ENCODE measurements around the gene CZIB.

The CZIB gene

GRCh38 chr1:53174971-53175913 lies 45.2 kb downstream of the CZIB start:
- H3K4me3 ChIP-seq (ENCODE audit: low read depth, low read length): no peak overlapping the region
- POLR2A ChIA-PET: no interaction called here
- no peak for DNase-seq (ENCODE audit: low read depth, low spot score)
- CTCF ChIA-PET: interaction anchor here (0.8 to 4.0 kb wide), 6 partner anchors 10 to 274 kb away, joined by 3 to 30 read pairs (median 4); partner anchors contain the start of gene ECHDC2
- no peak for TF ChIP-seq CTCF (IDR thresholded peaks at IDR 0.05; ENCODE audit: insufficient read depth, low read length, missing control alignments)

- TF ChIP-seq CTCF (IDR thresholded peaks at IDR 0.05; ENCODE audit: insufficient read depth, low read length, missing control alignments): no peak
- POLR2A ChIA-PET: no interaction called here
- CTCF ChIA-PET: interaction anchor here (0.6 to 4.2 kb wide), 6 partner anchors 9 to 436 kb away, joined by 3 to 28 read pairs (median 4); no protein-coding TSS in a partner anchor
- DNase-seq (ENCODE audit: low read depth, low spot score): no peak
- no peak overlapping the region for H3K4me3 ChIP-seq (ENCODE audit: low read depth, low read length)
Observed at GRCh38 chr1:53172426-53173128, 47.9 kb downstream of the CZIB start.

- no peak for DNase-seq (ENCODE audit: low read depth, low spot score)
- no peak overlapping the region for H3K4me3 ChIP-seq (ENCODE audit: low read depth, low read length)
- TF ChIP-seq CTCF (IDR thresholded peaks at IDR 0.05; ENCODE audit: insufficient read depth, low read length, missing control alignments): no peak
- CTCF ChIA-PET: interaction anchor here (2.9 kb wide), 1 partner anchor 14 kb away, joined by 12 read pairs; no protein-coding TSS in a partner anchor
- POLR2A ChIA-PET: interaction anchor here (0.9 kb wide), 1 partner anchor 15 kb away, joined by 3 read pairs; no protein-coding TSS in a partner anchor
Observed at GRCh38 chr1:53166912-53167311, 53.5 kb downstream of the CZIB start.

- ChIA-PET CTCF (interaction anchor here (1.2 to 2.9 kb wide), 3 partner anchors 13 to 16 kb away, joined by 3 to 12 read pairs (median 8); no protein-coding TSS in a partner anchor), POLR2A (interaction anchor here (0.9 kb wide), 1 partner anchor 15 kb away, joined by 3 read pairs; no protein-coding TSS in a partner anchor)
- no peak for TF ChIP-seq CTCF (IDR thresholded peaks at IDR 0.05; ENCODE audit: insufficient read depth, low read length, missing control alignments)
- DNase-seq (ENCODE audit: low read depth, low spot score): no peak
- no peak overlapping the region for H3K4me3 ChIP-seq (ENCODE audit: low read depth, low read length)
Observed at GRCh38 chr1:53166366-53166765, 54.1 kb downstream of the CZIB start.

GRCh38 chr1:53165408-53165961 lies 54.9 kb downstream of the CZIB start:
- H3K4me3 ChIP-seq (ENCODE audit: low read depth, low read length): no peak overlapping the region
- ChIA-PET POLR2A (no interaction called here), CTCF (interaction anchor here (1.2 to 2.9 kb wide), 3 partner anchors 12 to 17 kb away, joined by 3 to 12 read pairs (median 8); no protein-coding TSS in a partner anchor)
- TF ChIP-seq CTCF (IDR thresholded peaks at IDR 0.05; ENCODE audit: insufficient read depth, low read length, missing control alignments): no peak
- DNase-seq (ENCODE audit: low read depth, low spot score): no peak
